Astrocyte (in vitro differentiated cells and primary cell): ENCODE results near the gene TTC34. TPM values are rescaled to one million over a fixed set of nuclear protein-coding genes. Genes with fewer than 3 reads are reported as not detected.

Experiments used
- DNase-seq: peaks from one replicate; pipeline ENCODE4 v3.0.0-alpha.2; 2010; ENCODE audit warnings: low read depth
- FAIRE-seq: peaks from 2 replicates; lab custom pipeline; 2011; peaks lifted over from hg19 to GRCh38; lab: Jason Lieb, UNC
- H2AFZ ChIP-seq: 2 replicates; pipeline ENCODE4 v1.6.0; 2012; ENCODE audit warnings: low read depth, low read length, inconsistent platforms
- H3K27ac ChIP-seq: 2 replicates; pipeline ENCODE4 v1.5.1; 2011; ENCODE audit warnings: low read depth, low read length, inconsistent platforms
- H3K27me3 ChIP-seq: 2 replicates; pipeline ENCODE4 v1.6.0; 2011; ENCODE audit warnings: low read length, inconsistent platforms; ENCODE audit not compliant: insufficient read depth
- H3K36me3 ChIP-seq: 2 replicates; pipeline ENCODE4 v1.5.1; 2011; ENCODE audit warnings: low read length, inconsistent platforms; ENCODE audit not compliant: insufficient read depth
- H3K4me1 ChIP-seq: 2 replicates; pipeline ENCODE4 v1.5.1; 2011; ENCODE audit warnings: low read length, inconsistent platforms; ENCODE audit not compliant: insufficient read depth
- H3K4me2 ChIP-seq: 2 replicates; pipeline ENCODE4 v1.6.0; 2012; ENCODE audit warnings: low read length, inconsistent platforms
- H3K4me3 ChIP-seq: 2 replicates; pipeline ENCODE4 v1.5.1; 2011; ENCODE audit warnings: low read depth, mild to moderate bottlenecking, low read length, inconsistent platforms; ENCODE audit not compliant: insufficient read depth
- H3K79me2 ChIP-seq: 2 replicates; pipeline ENCODE4 v1.6.0; 2012; ENCODE audit warnings: mild to moderate bottlenecking, low read length, inconsistent platforms; ENCODE audit not compliant: insufficient read depth
- H3K9ac ChIP-seq: 2 replicates; pipeline ENCODE4 v1.6.0; 2012; ENCODE audit warnings: mild to moderate bottlenecking, low read length, inconsistent platforms
- H3K9me3 ChIP-seq: 2 replicates; pipeline ENCODE4 v1.5.1; 2012; ENCODE audit warnings: low read depth, mild to moderate bottlenecking, low read length, inconsistent platforms; ENCODE audit not compliant: insufficient read depth
- H4K20me1 ChIP-seq: 2 replicates; pipeline ENCODE4 v1.6.0; 2012; ENCODE audit warnings: low read length, inconsistent platforms; ENCODE audit not compliant: insufficient read depth
- H3K27ac Mint-ChIP-seq: one replicate; pipeline ENCODE4 v1.8.0; 2021; ENCODE audit warnings: mild to moderate bottlenecking, mixed read lengths; ENCODE audit not compliant: unreplicated experiment
- H3K27me3 Mint-ChIP-seq: one replicate; pipeline ENCODE4 v1.8.0; 2021; ENCODE audit warnings: low read depth, mixed read lengths; ENCODE audit not compliant: unreplicated experiment
- H3K36me3 Mint-ChIP-seq: one replicate; pipeline ENCODE4 v1.8.0; 2021; ENCODE audit warnings: low read depth, mixed read lengths; ENCODE audit not compliant: unreplicated experiment
- H3K4me1 Mint-ChIP-seq: one replicate; pipeline ENCODE4 v1.8.0; 2021; ENCODE audit warnings: low read depth, mixed read lengths; ENCODE audit not compliant: unreplicated experiment
- H3K4me3 Mint-ChIP-seq: one replicate; pipeline ENCODE4 v1.8.0; 2021; ENCODE audit warnings: mild to moderate bottlenecking, moderate library complexity, mixed read lengths; ENCODE audit not compliant: unreplicated experiment
- H3K9me3 Mint-ChIP-seq: one replicate; pipeline ENCODE4 v1.8.0; 2021; ENCODE audit warnings: mild to moderate bottlenecking, mixed read lengths; ENCODE audit not compliant: unreplicated experiment
- CTCF ChIP-seq: IDR thresholded peaks from 2 replicates; pipeline ENCODE4 v1.5.1; 2011; ENCODE audit warnings: low read depth, mild to moderate bottlenecking, inconsistent platforms, low read length, moderate library complexity; ENCODE audit not compliant: insufficient read depth
- EZH2 ChIP-seq: IDR thresholded peaks from 2 replicates; pipeline ENCODE4 v1.6.1; 2012; ENCODE audit warnings: mild to moderate bottlenecking, low read length, inconsistent platforms; ENCODE audit not compliant: insufficient read depth
- total RNA-seq: library from RNA; stranded (reverse); gene quantifications from 2 replicates; pipeline ENCODE4 v1.2.1, GENCODE V29; 2021

Gene TTC34
- total RNA-seq, 1 donor from 2014 or later, result 0.39 TPM

DNA sequence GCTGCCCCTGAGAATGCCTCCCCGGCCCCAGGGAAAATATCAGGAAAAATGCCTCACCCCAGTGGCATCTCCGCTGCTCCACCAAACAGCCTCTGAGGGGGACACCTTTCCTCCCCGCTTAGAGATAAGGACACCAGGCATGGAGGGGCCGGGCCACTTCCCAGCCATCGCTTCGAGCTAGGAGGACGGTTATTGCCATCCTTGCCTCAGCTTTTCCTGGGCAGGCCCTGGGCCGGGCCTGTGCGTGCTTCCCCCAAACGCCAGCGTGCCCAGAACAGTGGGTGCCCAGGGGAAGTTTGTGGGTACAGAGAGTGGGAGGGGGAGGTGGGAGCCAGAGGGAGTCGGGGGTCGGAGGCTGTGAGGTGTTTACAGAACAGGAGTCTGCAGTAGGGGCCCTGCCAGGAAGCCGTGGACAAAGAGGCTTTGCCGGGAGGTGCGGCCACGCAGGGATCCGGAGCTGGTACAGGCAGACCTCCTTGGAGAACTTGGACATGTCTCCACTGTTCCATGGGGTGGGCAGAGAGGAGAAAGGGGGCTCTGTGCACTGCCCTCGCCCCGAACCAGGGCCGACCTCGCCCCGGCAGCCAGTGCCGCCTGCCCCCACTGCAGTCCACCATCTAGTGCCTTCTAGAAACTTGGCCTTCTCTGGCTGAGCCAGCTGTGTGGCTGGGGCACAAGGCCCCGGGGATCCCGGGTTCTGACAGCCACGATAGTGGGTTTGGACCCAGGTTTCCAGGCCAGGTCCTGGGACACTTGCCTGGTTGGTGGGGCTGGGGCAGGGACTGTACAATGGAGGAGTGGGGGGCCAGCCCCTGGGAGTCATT, 33.5 kb upstream of the TTC34 start:
- Mint-ChIP-seq H3K27ac (no peak overlapping the region), H3K4me3 (no peak overlapping the region), H3K36me3 (no peaks in the 10 kb centered on the region), H3K9me3 (peaks cover 10% of the 10 kb centered on the region), H3K27me3 (peaks cover 3% of the 10 kb centered on the region), H3K4me1 (no peaks in the 10 kb centered on the region)
- DNase-seq (no peak), FAIRE-seq (no peak)
- no peaks in the 10 kb centered on the region for H4K20me1 ChIP-seq
- H3K4me1 ChIP-seq, result no peaks in the 10 kb centered on the region
- H2AFZ ChIP-seq, result no peak overlapping the region
- H3K9ac ChIP-seq, result no peak overlapping the region
- peaks cover 2% of the 10 kb centered on the region for H3K9me3 ChIP-seq
- H3K27ac ChIP-seq, result no peak overlapping the region
- no peak overlapping the region for H3K4me3 ChIP-seq
- H3K79me2 ChIP-seq, result no peaks in the 10 kb centered on the region
- H3K27me3 ChIP-seq, result no peaks in the 10 kb centered on the region
- H3K36me3 ChIP-seq, result no peaks in the 10 kb centered on the region
- TF ChIP-seq EZH2 (no peak), CTCF (no peak)
- H3K4me2 ChIP-seq, result no peak overlapping the region

GRCh38 chr1:2834146-2834475, 32.6 kb upstream of the TTC34 start:
- no peaks in the 10 kb centered on the region for H4K20me1 ChIP-seq
- no peaks in the 10 kb centered on the region for H3K36me3 ChIP-seq
- peaks cover 9% of the 10 kb centered on the region for H3K9me3 Mint-ChIP-seq
- no peak overlapping the region for H3K9ac ChIP-seq
- no peak overlapping the region for H3K27ac ChIP-seq
- no peak for DNase-seq
- no peaks in the 10 kb centered on the region for H3K79me2 ChIP-seq
- H3K4me1 Mint-ChIP-seq, result no peaks in the 10 kb centered on the region
- no peaks in the 10 kb centered on the region for H3K27me3 ChIP-seq
- no peak overlapping the region for H3K4me2 ChIP-seq
- no peak overlapping the region for H3K4me3 ChIP-seq
- no peak for TF ChIP-seq CTCF
- TF ChIP-seq EZH2, result no peak
- peaks cover 3% of the 10 kb centered on the region for H3K27me3 Mint-ChIP-seq
- peaks cover 4% of the 10 kb centered on the region for H3K9me3 ChIP-seq
- H3K4me1 ChIP-seq, result no peaks in the 10 kb centered on the region
- no peak overlapping the region for H3K4me3 Mint-ChIP-seq
- H3K36me3 Mint-ChIP-seq, result no peaks in the 10 kb centered on the region
- FAIRE-seq, result no peak
- H2AFZ ChIP-seq, result no peak overlapping the region
- H3K27ac Mint-ChIP-seq, result no peak overlapping the region
